HG02571 (cell line): ENCODE measurements around the gene VAV2.
"Not testable (repeated sequence)": the region's sequence is repeated elsewhere in the genome, so short reads cannot be mapped to it uniquely, and the experiment has no call there.

Source experiments
- ATAC-seq: cut with Tn5 transposase; IDR thresholded peaks from one replicate; pipeline ENCODE4 v1.9.1; 2021; ENCODE audit warnings: mild to moderate bottlenecking, moderate library complexity; ENCODE audit not compliant: unreplicated experiment

VAV2 gene

DNA sequence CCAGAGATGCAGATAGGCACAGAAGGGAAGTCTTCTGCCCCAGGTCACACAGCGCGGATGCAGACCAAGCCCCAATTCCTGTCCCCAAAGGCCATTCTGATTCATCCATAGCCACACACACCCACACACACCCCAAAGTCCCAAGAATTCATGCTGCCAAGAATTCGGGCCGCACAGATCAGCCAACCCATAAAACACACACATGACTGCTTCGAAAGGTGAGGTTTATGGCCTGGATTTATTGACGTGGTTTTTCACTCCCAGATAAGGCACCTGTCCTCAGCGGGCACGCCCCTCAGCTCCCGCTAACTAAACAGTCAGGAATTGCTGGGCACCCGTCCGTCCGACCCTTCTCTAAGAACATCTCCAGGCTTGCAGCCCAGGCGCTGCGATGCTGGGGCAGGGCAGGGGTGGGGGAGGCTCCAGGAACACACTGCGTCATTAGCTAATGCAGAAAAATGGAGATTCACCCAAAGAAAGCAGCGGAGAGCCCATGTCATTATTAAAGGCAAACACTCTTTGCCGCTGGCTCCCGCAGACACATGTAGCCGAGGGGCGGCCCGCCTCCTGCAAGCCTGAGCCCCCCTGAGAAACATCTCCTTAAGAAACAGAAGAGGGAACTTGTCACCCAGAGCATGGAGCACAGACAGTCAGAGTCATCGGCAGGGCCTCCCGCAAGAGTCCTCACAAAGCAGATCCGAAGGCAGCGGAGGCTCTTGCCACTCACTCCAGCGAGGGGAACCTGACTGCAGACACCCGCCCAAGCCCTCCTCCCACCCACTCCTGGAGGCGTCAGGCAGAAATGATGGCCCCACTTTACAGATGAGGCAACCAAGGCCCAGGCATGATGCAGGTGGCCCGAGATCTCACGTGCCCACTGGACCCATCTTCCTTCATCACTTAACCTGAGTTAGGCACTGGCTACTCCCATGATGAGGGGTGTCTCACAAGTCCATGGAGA, 19.9 kb downstream of the VAV2 start:
- no peak for ATAC-seq

DNA sequence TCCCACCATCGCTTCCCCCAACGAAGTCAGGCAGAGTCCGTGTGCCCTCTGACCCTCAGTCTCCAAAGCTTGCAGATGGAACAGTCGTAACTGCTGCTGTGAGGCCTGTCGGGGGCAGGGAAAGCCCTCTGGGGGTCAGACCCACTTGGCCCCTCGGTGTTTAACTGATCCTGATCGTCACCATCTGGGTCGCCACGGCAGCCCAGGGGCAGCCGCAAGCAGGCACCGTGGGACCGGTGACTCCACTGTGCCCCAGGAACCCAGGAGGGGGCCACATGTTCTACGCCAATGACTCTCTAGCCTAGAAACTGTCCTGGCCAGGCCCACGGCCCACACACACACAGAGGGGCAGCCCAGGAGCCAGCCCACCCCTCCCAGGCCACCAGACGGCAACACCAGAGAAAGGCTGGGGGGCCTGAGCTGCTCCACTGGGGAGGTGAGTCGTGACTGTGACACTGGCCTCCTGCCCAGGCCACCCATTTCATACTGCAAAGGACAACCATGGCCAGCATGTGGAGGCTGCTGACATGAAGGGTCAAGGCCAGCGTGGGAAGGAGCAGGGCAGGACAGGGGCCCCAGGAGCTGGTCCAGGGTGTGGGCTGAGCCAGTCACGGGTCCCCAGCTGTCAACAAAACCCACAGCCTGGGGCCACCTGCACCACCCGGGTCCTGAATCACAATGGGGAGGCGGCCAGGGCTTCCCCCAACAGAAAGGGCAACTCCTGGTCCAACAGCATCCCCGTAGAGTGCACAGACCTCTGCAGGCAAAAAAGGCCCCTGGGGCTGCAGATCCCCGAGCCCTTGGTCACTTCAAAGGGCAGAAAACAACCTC, 20.8 kb downstream of the VAV2 start:
- no peak for ATAC-seq

DNA sequence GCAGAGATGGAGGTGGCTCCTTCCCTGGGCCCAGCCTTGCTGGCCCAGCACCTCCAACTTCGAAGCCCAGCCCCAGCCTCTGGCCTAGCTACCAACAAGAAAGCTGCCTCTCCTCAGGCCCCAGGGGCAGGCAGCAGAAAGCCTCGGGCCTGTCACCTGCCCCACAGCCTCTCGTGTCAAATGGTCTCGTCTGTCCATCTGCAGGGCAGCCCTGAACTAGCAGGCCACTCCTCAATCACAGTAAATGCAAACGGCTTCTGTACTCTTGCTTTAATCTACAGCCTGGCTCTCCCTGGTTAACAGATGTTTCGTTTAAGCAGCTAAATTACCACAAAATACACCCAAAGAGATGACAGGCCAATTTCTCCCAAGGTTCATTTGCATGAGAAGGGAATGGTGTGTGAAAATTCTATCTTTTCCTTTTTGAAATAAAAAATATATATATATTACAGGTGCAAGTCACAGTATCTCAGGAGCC, 21.5 kb downstream of the VAV2 start:
- ATAC-seq = no peak

DNA sequence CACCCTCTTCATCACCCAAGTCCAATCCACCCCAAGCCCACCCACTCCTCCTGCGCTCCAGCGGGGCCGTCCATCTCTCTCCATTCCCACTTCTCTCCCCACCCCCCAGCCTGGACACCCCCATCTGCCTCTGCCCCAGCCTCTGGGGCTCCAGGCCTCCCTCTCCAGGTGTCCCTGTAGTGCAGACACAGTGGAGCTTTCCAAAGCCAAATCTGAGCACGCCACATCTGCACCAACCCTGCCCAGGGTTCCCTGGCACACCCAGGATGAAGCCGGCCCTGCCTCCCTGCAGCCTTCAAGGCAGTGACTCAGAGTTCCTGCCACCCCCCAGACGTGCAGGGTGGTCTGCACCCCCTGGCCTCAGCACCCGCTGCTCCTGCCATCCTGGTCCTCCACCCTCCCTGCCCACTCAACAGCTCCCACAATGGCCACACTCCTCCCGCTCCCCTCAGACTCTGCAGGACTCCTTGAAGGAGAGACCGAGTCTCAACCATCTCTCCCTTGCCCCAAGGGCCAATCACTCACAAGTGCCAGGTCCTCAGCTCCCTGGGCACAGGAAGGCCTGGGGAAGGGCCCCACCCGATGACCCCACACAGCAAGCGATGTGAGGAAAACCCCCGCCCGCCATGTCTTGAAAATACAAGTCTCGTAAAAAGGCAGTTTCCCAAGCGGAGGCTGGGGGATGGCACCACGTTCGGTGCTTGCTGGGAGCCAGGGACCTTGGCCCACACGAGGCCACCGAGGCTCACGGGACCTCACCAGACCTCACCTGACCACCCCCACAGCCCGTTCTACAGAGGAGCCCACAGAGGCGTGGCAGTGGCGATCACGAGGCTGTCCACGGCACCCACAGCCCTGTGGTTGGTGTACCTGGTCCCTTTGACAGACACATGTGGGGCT, 22.2 kb downstream of the VAV2 start:
- no peak for ATAC-seq

DNA sequence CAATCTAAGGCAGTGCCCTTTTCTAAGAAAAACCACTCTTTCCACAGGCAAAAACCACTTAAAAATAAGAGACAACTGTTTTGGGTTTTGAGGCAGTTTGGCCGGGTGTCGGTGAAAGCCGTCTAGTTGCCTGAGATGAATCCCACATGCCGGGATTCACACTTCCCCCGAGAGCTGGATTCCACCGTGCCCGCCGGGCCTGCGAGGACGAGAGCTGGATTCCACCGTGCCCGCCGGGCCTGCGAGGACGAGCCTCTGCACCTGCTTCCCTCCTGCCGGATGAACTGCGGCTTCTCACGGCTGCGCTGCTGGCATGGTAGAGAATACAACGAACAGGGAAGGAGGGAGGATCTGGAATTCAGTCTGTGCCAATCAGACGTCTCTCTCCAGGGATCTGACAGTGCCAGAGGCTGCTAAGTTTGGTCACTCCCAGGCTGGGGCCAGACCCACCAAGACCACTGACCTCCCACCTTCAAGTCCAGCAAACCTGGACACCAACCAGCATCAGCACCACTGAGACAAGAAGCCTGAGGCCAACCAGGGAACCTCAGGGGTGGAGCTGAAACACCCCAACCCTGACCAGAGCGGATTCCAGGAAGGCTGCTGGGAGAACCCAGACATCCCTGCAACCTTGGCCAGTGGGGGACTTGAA, 23.0 kb downstream of the VAV2 start:
- no peak for ATAC-seq

DNA sequence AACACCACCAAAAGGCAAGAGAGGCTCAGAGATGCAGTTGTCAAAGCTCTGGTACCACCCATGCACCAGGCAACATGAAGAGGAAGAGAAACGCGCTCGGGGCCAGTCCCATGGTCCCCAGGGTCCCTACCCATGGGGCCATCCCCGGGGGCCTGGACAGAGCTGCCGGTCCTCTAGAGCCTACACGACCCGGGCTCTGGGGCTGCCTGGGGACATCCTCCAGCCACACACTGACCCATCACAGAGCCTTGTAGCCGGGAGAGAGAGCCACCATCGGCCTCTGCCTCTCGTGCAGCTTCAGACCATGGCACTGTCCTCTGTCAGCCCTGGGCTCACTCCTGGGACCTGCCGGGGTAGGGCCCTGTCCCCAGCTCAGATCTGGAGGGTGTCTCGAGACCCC, 23.7 kb downstream of the VAV2 start:
- no peak for ATAC-seq

DNA sequence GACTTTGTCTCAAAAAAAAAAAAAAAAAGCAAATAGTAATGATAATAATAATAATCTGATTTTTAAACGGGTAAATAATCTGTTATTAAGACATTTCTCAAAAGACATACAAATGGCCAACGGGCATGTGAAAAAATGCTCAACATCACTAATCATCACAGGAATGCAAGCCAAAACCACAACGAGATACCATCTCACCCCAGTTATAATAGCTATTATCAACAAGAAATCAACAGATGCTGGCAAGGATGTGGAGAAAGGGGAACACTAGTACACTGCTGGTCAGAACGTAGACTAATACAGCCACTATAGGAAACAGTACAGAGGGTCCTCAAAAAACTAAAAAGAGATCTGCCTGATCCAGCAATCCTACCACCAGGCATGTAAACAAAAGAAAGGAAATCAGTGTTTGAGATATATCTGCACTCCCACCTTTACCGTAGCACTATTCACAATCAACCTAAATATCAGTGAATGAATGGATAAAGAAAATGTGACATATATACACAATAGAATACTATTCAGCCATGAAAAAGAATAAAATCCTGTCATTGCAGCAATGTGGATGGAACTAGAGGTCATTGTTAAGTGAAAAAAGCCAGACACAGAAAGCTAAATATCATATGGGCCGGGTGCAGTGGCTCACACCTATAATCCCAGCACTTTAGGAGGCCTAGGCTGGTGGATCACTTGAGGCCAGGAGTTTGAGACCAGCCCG, 24.9 kb downstream of the VAV2 start:
- no peak for ATAC-seq

DNA sequence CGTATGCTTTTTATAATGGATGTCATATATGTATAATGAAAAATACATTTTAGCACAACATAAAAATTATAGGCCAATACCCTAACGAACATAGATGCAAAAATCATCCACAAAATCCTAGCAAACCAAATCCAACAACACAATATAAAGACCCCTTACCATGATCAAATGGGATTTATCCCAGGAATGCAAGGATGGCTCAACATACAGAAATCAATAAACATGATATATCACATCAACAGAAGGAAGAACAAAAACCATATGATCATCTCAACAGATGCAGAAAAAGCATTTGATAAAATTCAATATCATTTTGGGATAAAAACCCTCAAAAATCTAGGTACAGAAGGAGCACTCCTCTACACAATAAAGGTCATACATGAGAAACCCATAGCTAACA, 27.7 kb downstream of the VAV2 start:
- ATAC-seq = no peak

DNA sequence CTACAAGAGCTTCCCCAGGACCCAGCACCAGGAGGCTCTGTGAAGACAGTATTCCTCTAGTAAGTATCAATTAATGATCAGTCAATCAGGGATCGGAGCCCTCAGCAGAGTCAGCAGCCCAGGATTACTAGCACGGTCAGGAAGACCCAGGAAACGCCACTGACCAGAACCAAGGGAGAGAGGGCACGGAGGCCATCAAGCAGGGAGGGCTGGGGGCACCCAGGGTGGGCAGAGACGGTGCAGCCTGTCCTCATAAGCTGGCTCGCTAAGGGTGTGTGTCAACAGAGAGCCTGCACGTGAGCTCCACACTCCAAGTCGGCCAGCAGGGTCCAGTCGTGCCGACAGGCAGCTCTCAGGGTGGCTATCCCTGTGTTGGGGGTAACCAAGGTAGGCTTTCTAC, 29.0 kb downstream of the VAV2 start:
- ATAC-seq = no peak

DNA sequence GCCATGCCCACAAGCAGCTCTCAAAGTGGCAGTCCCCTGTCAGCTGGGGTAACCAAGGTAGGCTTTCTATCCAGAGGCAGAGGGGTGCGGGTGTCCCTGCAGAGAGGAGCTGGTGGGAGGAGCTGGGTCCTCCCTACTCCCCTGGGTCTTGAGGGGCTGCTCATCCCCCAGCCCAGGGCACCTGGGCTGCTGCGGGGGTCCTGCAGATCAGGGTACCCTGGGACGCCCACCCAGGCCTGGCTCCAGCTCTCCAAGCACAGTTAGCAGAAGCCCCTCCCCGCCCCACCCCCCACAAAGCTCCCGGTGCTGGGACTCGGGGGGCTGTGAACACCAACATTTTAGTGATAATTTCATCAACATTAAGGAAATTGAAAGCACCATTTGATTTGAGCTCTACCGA, 29.8 kb downstream of the VAV2 start:
- no peak for ATAC-seq

DNA sequence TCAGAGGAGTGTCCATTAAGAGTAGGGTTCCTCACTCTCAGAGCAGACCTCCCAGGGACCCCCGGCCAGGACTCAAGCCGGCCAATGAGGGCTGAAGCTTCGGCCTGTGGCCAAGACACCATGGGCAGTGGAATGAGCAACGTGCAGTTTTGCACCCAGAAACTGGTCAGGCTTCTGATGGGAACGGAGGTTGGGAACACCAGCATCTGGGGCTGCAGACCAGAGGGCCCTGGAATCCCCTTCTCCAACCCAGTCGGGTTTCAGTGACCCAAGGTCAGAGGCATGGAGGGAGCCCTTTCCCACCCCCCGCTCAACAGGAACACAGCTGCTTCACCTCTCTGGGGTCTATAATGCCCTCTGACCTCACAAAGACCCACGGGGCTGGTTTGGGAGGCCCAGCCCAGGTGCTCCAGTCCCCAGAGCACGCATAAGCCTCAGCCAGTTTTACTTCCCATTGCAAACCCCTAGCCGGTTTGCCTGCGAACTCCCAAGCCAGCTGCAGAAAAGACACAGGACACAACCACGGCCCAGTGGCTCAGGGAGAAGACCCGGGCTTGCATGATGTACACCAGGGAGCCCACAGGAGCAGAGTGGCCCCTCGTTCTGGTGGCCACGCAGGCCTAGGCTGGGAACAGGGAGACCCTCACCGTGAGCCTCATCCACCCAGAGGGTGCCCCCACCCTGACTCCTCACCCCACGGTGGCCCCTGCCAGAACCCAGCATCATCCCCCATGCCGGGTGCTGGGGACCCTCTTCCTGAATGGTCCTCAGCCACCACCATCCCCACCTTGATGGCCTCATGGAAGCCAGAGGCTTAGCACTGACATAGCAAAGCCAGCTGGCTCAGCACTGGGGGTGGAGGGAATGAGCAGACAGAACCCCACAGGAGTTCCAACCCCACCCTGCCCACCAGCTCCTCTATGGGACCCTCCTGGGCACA, 30.6 kb downstream of the VAV2 start:
- no peak for ATAC-seq

DNA sequence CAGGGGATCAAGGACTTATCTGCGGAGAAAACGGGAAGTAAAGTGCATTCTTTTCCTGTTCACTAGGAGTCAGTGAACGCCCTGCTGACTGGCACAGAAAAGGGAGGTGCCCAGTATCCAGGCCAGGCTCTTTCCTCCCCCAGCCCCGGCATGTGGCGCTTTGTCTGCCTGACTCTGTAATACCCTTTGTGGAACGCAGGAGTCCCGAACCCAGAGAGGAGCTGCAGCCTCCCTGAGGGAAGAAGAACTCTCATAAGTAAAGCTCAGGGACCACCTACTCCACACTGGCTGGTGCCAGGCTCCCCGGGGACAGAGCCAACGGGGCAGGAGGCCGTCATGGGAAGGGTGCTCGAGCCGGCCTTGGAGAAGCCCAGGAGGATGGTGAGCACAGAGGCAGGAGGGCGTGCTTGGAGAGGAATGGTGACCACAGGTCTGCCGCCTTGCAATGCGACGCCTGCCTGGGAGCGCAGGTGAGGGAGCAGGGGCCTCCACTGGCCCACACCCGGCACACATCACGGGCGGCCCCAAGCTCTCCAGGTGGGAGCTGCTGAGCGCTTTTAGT, 31.5 kb downstream of the VAV2 start:
- ATAC-seq = no peak

DNA sequence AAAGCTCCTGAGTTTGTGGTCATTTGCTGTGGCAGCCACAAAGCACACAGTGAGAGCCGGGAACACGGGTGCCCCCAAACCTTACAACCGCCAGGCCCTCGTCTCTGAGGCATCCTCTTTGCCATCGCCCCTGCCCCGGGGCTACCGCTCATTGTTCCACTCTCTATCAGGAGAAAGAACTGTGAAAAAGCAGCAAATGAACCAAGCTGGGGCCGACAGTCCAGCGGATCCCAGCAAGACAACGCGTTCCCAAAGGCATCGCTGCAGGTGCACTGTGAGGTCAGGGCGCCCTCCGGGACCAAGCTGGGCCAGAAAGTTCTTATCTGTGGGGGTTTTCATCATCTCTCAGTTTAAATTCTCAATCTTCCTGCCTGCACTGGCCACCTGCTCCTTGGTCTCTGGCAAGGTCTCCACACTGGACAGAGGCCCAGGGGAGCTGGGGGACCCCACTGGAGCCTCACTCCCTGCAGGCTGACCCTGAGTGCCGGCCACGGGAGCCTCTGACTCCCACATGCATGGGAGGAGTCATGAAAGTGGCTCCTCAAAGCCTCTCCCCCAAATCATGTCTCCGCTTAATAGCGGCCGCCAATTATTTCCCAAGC, 32.1 kb downstream of the VAV2 start:
- no peak for ATAC-seq

DNA sequence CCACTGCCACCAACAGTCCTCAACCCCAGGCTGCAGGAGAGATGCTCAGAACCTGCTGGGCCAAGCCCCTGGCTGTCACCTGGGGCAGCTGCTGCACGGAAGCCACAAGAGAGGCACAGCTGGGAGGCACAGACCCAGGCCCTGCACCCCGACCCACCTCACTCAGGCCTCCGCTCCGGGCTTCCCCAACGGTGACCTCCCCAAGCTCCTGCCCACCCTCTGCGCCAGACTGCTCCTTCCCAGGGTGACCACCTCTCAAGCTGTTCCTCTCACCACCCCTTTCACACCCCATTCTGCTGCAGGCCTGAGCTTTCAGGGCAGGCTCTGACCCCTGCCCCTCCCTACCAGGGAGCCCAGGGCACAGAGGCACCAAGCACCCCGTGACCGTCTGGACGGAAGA, 33.0 kb downstream of the VAV2 start:
- no peak for ATAC-seq

DNA sequence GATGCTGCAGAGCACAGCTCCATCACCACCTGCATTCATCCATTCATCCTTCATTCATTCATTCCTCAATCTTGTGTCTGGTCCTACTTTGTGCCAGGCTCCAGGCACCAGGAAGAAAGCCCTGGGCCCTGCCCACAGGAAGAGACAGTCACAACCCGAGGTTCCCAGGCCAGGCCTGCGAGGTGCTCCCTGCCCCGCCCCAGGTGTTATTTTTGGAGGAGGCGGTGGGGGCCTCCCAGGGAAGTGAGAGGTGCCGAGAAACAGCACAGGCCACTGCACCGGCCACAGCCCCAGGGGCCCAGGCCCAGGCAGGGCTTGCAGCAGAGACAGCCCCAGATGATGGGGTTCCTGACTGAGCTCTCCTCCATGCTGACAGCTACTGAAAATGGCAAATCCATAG, 33.4 kb downstream of the VAV2 start:
- ATAC-seq = no peak

DNA sequence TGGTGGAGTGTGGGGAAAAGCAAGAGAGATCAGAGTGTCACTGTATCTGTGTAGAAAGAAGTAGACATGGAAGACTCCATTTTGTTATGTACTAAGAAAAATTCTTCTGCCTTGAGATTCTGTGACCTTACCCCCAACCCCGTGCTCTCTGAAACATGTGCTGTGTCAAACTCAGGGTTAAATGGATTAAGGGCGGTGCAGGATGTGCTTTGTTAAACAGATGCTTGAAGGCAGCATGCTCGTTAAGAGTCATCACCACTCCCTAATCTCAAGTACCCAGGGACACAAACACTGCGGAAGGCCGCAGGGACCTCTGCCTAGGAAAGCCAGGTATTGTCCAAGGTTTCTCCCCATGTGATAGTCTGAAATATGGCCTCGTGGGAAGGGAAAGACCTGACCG, 34.4 kb downstream of the VAV2 start:
- not testable (repeated sequence) for ATAC-seq

DNA sequence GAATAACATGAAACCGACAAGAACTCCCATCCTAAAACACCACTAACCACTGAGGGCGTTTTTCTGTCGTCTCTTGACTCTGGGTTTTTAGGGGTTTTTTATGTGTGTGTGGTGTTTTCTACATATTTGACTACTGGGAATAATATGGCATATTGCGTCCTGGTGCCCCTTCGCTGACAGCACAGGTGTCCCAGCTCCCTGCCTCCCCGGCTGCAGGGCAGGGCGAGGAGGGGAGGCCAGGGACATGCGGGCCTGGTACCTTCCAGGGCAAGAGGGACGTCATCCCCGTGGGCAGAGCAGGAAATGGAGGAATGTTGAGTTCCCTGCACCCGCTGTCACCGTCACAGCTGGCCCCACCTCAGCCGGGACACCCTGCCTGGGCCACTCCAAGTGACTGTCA, 34.8 kb downstream of the VAV2 start:
- no peak for ATAC-seq

DNA sequence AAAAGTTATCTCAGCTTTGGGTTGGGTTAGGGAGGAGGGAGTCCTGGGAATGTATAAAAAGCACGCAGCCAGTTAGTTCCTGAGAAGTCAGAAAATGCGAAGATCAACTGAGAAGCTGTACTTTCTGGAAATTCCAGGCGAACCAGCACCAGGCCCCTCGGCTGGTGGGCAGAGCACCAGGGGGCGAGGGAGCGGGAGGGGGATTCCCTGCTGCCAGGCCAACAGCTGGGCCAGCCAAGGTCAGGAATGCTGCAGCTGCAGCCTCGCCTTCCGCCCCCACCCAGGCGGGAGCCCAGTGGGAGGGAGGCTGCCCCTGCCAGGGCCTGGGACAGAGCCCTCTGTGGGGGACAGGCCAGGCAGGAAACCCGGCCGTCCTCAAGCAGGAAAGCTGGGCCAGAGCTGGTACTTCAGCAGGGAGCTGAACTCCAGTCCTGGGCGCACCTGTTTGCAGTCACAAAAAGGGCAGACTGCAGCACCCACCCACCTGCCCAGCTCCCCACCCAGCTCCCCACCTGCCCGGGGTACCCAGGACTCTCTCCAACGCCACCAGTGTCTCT, 35.5 kb downstream of the VAV2 start:
- no peak for ATAC-seq
